GDM1 (cell line): ENCODE measurements around the gene MBOAT2.

Experiments
- DNase-seq: peaks from one replicate; lab custom pipeline; 2025; lab: John Stamatoyannopoulos, UW

MBOAT2 gene

DNA sequence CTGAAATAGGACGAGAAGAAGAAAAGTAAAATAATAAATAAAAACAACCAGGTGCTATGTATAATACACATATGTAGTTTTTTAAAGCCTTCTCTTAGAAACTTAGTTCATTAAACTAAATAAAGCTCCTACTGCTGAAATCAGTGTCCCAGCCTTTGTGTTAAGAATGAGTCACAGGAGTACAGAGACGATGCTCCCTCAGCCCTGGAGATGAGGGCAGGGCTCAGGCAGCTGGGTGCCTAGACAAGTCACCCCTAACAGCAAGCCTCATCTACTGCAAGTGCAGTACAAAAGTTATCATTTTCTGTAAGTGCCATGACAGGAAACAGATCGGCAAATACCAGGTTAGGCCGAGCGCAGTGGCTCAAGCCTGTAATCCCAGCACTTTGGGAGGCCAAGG, 184.3 kb downstream of the MBOAT2 start:
- DNase-seq: no peak

DNA sequence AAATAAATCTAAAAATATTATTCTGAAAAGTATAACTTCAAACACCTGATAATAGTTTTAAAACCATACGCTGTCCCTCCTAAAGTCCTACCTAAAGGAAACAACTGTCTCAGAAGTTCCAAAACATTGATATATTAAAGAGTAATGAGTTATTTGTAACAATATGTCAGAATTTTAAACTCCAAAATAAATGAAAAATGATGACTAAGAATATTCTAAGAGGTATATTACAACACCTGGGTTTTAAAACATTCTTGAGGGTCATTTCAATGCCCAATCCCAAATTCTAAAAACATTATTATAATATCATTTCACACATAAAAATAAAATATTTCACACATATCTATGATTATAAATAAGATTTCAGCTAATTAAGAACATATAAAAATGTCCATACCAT, 186.3 kb downstream of the MBOAT2 start:
- DNase-seq: no peak

DNA sequence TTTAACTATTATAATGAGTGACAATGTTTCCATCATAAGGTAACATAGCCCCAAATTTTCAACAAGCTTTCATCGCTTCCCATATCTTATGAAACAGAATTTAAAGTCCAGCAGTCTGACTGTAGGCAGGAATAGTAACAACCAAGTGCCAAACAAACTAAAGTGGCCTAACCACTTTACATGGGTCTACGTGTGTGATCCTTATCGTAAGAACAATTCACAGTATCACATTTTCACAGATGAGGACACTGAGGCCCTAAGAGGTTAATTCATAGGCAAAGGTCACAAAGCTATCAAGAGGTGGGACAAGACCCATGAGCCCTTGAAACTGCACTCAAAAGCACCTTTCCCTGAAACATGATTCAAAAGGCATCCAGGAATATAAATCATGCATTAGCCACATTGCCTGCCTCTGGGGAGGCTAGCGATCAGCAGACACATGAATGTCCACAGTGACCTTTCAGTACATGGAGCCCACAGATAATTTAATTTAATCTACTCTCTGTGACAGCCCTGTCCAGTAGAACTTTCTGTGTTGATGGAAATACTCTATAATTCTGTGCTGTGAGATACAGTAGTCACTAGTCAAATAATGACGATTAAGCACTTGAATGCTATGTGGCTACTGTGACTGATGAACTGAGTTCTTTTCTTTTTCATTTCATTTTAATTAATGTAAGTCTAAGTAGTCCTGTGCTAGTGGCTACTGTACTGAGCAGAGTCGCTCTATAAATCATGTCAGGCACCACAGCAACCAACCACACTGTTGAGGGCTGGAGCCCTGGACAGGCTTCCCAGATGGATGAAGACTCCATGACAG, 196.4 kb downstream of the MBOAT2 start:
- no peak for DNase-seq

DNA sequence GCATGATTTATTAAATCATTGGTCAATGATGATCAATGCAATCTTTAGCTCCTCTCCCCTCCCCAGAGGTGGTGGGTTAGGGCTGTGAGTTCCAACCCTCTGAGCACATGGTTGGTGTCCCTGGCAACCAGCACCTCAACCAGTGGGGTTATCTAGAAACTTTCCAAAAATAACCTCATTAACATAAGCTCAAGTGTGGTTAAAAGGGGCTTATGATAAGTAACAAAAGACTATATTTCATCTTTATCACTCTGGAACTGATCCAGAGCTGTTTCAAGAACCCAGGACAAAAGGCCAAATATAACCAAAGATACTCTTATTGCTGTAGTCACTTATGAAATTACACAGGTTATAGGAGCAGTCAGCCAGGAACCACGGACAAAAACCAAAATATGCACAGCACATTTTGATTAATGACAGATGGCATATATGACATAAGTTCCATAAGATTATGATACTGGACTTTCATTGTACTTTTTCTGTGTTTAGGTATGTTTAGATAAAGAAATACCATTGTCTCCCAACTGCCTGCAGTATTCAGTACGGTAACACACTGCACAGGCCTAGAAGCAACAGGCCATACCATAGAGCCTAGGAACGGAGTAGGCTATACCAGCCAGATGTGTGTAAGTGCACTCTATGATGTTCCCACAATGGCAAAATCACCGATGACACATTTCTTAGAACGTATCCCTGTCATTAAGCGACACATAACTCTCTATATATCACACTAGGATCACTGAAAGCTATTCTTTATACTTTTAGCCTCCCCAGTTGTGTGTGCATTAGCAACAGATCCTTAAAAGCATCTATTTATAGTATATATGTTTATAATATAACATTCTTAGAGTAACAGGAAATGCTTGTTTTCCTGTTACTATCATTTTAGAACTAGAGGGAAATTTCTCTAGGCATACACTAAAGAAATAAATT, 197.9 kb downstream of the MBOAT2 start:
- no peak for DNase-seq

DNA sequence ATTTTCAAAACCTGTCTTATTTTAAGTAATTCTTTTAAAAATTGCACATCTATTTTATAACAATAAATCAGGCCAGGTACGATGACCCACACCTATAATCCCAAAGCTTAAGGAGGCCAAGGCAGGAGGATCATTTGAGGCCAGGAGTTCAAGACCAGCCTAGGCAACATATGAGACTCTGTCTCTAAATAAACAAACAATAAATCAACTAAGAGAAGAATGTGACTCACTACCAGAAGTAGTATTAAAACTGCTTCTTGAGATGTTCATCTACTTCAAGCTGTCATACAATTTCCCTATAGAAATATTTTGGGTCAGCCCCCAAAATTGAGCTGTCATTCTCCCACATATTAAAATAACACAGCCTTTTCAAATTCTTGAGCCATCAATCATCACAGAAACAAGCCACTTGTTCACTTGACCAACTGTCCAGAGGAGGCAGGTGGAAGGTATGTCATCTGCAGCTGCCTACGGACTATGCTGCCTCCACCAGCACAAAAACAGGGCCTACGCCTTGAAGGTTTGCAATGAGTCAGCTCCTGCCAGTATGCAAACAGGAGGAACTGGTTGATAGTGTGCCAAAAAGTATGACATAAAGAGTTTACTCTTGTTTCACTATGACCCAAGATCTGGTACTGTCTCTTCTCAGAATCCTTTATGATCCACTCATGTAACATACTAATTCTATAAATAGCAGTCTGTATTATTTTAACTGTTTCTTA, 199.7 kb downstream of the MBOAT2 start:
- DNase-seq: no peak

DNA sequence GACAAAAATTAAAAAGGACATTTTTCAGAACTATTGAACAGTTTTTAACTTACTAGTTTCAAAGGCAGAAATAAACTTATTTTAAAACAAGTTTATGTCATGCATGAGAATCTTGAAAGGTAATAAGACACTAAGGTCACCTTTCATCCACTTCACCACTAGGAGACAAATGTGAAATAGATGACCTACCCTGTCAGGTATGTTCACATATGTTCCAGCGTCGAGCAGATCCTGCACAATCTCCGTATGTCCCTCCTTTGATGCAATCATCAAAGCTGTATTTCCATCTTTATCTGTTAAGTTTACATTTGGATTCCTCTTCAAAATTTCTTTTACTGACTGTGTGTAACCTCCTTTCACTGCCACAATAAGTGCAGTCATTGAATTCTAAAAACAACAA, 200.7 kb downstream of the MBOAT2 start:
- DNase-seq: no peak
